ENCODE data around the gene KAT7. TPM values are rescaled to one million over a fixed set of nuclear protein-coding genes. Genes with fewer than 3 reads are reported as not detected.

KAT7 gene
- total RNA-seq, 1 donor from 2014 or later, result 65.7 TPM

- Mint-ChIP-seq H3K36me3 (ENCODE audit: unreplicated experiment) (no peaks in the 10 kb centered on the region), H3K27me3 (ENCODE audit: unreplicated experiment) (peaks cover 22% of the 10 kb centered on the region), H3K4me3 (ENCODE audit: unreplicated experiment) (no peak overlapping the region), H3K9me3 (ENCODE audit: unreplicated experiment) (peaks cover 1% of the 10 kb centered on the region), H3K4me1 (ENCODE audit: low read depth, unreplicated experiment) (peaks cover 6% of the 10 kb centered on the region), H3K27ac (ENCODE audit: unreplicated experiment) (no peak overlapping the region)
- TF ChIP-seq CTCF (IDR thresholded peaks at IDR 0.05; ENCODE audit: partially characterized antibody, unreplicated experiment), result no peak
- DNase-seq, result no peak
Measured at GRCh38 chr17:49854126-49854525, 65.6 kb downstream of the KAT7 start.

- TF ChIP-seq CTCF (IDR thresholded peaks at IDR 0.05; ENCODE audit: partially characterized antibody, unreplicated experiment), result no peak
- Mint-ChIP-seq H3K9me3 (ENCODE audit: unreplicated experiment) (peaks cover 4% of the 10 kb centered on the region), H3K27ac (ENCODE audit: unreplicated experiment) (no peak overlapping the region), H3K27me3 (ENCODE audit: unreplicated experiment) (peaks cover 11% of the 10 kb centered on the region), H3K36me3 (ENCODE audit: unreplicated experiment) (no peaks in the 10 kb centered on the region), H3K4me3 (ENCODE audit: unreplicated experiment) (no peak overlapping the region), H3K4me1 (ENCODE audit: low read depth, unreplicated experiment) (no peaks in the 10 kb centered on the region)
- no peak for DNase-seq
Measured at GRCh38 chr17:49858796-49859195, 70.3 kb downstream of the KAT7 start.

GRCh38 chr17:49859991-49860953 lies 71.8 kb downstream of the KAT7 start:
- no peak for DNase-seq
- no peak for TF ChIP-seq CTCF (IDR thresholded peaks at IDR 0.05; ENCODE audit: partially characterized antibody, unreplicated experiment)
- Mint-ChIP-seq H3K9me3 (ENCODE audit: unreplicated experiment) (peaks cover 5% of the 10 kb centered on the region), H3K4me1 (ENCODE audit: low read depth, unreplicated experiment) (no peaks in the 10 kb centered on the region), H3K36me3 (ENCODE audit: unreplicated experiment) (no peaks in the 10 kb centered on the region), H3K27me3 (ENCODE audit: unreplicated experiment) (peaks cover 10% of the 10 kb centered on the region), H3K4me3 (ENCODE audit: unreplicated experiment) (no peak overlapping the region), H3K27ac (ENCODE audit: unreplicated experiment) (no peak overlapping the region)

GRCh38 chr17:49861150-49861884 lies 72.8 kb downstream of the KAT7 start:
- no peak overlapping the region for H3K4me3 Mint-ChIP-seq (ENCODE audit: unreplicated experiment)
- no peak for DNase-seq

More at GRCh38 chr17:49861150-49861884, 72.8 kb downstream of the KAT7 start:
- TF ChIP-seq CTCF (IDR thresholded peaks at IDR 0.05; ENCODE audit: partially characterized antibody, unreplicated experiment), result peak; percentile 90
- H3K4me1 Mint-ChIP-seq (ENCODE audit: low read depth, unreplicated experiment), result peaks cover 6% of the 10 kb centered on the region
- H3K9me3 Mint-ChIP-seq (ENCODE audit: unreplicated experiment), result peaks cover 4% of the 10 kb centered on the region
- no peak overlapping the region for H3K27ac Mint-ChIP-seq (ENCODE audit: unreplicated experiment)
- H3K27me3 Mint-ChIP-seq (ENCODE audit: unreplicated experiment), result peaks cover 7% of the 10 kb centered on the region
- no peaks in the 10 kb centered on the region for H3K36me3 Mint-ChIP-seq (ENCODE audit: unreplicated experiment)
